ENCODE data around the gene ZFYVE26. TPM values are rescaled to one million over a fixed set of nuclear protein-coding genes. Genes with fewer than 3 reads are reported as not detected.
"Not testable (repeated sequence)": the region's sequence is repeated elsewhere in the genome, so short reads cannot be mapped to it uniquely, and the experiment has no call there.

ZFYVE26 gene
- total RNA-seq, 2 donors from 2014 or later: 19.1 to 19.2 TPM

DNA sequence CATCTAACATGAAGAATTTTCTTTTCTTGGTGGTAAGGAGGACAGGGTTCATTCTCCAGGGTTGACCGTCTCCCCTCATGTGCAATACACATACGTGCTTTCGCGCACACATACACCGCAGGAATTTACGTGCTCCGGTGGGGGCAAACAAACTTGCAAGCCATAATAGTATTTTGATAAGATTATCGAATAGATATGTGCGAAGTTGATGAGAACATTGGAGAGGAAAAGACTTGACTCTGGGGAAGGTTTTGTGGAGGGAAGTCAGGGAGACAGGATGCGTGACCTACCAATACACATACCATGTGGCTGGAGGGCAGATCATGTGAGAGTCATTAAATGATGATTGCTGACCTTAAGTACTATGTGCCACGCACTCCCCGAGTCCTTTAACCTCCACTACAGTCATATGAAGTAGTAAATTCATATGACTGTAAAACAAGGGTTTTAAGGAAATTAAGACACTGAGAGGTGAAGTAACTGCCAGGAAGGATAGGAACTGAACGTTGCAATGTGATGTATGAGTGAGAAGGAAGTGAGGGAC, 4.1 kb upstream of the ZFYVE26 start:
- TF ChIP-seq, protein P1, sequence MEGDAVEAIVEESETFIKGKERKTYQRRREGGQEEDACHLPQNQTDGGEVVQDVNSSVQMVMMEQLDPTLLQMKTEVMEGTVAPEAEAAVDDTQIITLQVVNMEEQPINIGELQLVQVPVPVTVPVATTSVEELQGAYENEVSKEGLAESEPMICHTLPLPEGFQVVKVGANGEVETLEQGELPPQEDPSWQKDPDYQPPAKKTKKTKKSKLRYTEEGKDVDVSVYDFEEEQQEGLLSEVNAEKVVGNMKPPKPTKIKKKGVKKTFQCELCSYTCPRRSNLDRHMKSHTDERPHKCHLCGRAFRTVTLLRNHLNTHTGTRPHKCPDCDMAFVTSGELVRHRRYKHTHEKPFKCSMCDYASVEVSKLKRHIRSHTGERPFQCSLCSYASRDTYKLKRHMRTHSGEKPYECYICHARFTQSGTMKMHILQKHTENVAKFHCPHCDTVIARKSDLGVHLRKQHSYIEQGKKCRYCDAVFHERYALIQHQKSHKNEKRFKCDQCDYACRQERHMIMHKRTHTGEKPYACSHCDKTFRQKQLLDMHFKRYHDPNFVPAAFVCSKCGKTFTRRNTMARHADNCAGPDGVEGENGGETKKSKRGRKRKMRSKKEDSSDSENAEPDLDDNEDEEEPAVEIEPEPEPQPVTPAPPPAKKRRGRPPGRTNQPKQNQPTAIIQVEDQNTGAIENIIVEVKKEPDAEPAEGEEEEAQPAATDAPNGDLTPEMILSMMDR (IDR thresholded peaks at IDR 0.05): no peak
- Histone ChIP-seq H3K9me3 (no peaks in the 10 kb centered on the region), H3K27ac (peak overlapping the region; percentile 60), H3K4me1 (peaks cover 2% of the 10 kb centered on the region), H3K27me3 (no peaks in the 10 kb centered on the region), H3K4me3 (peak overlapping the region; percentile 58), H3K36me3 (no peaks in the 10 kb centered on the region), H3K9ac (ENCODE audit: low read depth in 2 of 2, low read length in 2 of 2) (peak overlapping the region in 1 of 2 donors; percentile 86)
- intact Hi-C loops (cut with DNase I): no loop called here
- peak; percentile 67 for DNase-seq

DNA sequence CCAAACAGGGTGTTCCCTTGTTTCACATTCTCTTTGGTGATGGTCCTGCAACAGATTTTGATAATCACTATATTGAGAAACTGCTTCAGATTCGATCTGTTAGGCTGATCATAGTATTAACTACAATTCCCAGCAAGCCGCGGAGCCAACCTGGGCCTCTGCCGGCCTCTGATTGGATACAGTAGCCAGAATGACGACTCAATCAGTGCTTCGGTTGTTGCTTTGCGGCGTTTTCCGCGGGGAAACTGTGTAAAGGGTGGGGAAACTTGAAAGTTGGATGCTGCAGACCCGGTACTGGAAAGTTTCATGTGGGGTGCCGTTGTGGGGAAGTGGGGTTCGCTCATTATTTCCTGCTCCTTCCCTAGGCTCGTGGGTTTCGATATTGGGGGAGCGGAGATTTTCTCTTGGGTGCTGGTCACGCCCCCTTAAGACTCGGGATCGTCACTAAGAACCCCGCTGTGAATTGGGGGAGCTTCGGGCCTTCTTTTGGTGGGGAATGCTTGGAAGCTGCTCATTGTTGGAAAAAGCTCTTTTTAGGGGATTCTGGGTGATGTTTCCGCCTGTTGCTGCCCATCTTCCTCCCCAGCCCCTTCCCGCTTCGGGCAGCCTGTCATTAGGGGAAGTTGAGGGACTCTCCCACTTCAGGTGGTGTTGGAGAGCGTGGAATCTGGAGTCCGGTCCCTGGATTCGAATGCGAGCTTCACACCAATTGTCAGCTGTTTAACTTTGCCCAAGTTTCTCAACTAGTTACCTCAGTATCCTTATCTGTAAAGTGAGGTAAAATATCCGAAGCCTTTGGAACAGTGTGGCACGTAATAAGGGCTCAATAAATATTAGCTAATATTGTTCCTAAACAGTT, 3.4 kb upstream of the ZFYVE26 start, which contains the start of gene RAD51B:
Gene RAD51B, plus strand, starts transcription at position 217 of the 859 bp plus-strand sequence.
- H3K4me3 ChIP-seq: peak within 1 kb of the TSS; percentile 58
- H3K27ac ChIP-seq: peak within 1 kb of the TSS; percentile 60
- DNase-seq: peak; percentile 93
- H3K4me1 ChIP-seq: peaks cover 5% of the 10 kb centered on the region
- intact Hi-C loops (cut with DNase I): no loop called here
- H3K9ac ChIP-seq (ENCODE audit: low read depth in 2 of 2, low read length in 2 of 2): peak within 1 kb of the TSS; percentile 70 to 86
- H3K9me3 ChIP-seq: no peaks in the 10 kb centered on the region
- H3K27me3 ChIP-seq: no peaks in the 10 kb centered on the region
- H3K36me3 ChIP-seq: no peaks in the 10 kb centered on the region
- TF ChIP-seq, protein P1 (IDR thresholded peaks at IDR 0.05): no peak

DNA sequence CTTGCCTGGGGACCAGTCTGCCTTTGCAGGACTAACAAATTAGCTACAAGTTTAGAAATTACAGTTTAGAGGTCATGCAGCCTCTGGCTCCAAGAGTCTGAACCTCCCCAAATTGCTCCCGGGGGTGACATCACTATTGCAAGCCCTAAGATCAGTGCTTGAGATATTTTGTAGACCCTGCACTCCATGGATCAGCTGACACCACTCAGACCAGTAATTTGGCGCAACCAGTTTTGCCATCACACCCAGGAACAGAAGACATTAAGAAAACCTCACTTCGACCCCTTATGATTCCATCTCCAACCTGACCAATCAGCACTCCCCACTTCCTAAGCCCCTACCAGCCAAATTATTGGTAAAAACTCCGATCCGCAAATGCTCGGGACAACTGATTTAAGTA, 2.1 kb upstream of the ZFYVE26 start:
- H3K9me3 ChIP-seq; H3K4me1 ChIP-seq; H3K27me3 ChIP-seq; H3K36me3 ChIP-seq; H3K27ac ChIP-seq; intact Hi-C loops (cut with DNase I); H3K9ac ChIP-seq (ENCODE audit: low read depth in 2 of 2, low read length in 2 of 2); H3K4me3 ChIP-seq; DNase-seq: not testable (repeated sequence)

DNA sequence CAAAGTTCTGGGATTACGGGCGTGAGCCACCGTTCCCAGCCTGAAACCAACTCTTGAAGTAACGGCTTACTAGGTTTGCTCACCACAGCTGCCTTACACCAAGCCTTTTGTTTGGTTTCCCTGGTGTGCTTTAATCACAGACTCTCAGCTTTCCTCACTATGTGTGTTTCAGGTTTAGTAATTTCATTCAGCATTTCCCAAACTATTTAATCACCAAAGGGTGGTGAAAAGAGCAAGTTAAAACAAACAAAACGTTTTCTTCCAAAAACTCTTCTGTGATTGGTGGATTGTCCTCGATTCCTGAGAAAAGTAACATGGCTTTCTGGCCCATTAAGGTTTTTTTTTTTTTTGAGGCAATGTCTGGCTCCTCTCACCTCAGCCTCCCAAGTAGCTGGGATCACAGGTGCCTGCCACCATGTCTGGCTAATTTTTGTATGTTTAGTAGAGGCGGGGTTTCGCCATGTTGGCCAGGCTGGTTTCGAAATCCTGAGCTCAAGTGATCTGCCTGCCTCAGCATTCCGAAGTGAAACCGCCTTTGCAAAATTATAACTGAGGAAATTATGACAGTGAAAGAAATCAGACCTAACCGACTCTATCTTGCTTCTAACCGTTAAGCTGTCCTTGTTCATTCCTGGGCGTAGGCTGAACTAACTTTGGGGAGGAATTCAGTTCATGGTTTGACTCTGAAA, 1.5 kb upstream of the ZFYVE26 start:
- H3K9ac ChIP-seq (ENCODE audit: low read depth in 2 of 2, low read length in 2 of 2): no peak overlapping the region
- H3K36me3 ChIP-seq: no peaks in the 10 kb centered on the region
- no peaks in the 10 kb centered on the region for H3K27me3 ChIP-seq
- no peak overlapping the region for H3K4me3 ChIP-seq
- H3K27ac ChIP-seq: no peak overlapping the region
- H3K9me3 ChIP-seq: no peaks in the 10 kb centered on the region
- TF ChIP-seq, protein P1 (IDR thresholded peaks at IDR 0.05): no peak
- intact Hi-C loops (cut with DNase I): no loop called here
- DNase-seq: no peak
- H3K4me1 ChIP-seq: peaks cover 5% of the 10 kb centered on the region

DNA sequence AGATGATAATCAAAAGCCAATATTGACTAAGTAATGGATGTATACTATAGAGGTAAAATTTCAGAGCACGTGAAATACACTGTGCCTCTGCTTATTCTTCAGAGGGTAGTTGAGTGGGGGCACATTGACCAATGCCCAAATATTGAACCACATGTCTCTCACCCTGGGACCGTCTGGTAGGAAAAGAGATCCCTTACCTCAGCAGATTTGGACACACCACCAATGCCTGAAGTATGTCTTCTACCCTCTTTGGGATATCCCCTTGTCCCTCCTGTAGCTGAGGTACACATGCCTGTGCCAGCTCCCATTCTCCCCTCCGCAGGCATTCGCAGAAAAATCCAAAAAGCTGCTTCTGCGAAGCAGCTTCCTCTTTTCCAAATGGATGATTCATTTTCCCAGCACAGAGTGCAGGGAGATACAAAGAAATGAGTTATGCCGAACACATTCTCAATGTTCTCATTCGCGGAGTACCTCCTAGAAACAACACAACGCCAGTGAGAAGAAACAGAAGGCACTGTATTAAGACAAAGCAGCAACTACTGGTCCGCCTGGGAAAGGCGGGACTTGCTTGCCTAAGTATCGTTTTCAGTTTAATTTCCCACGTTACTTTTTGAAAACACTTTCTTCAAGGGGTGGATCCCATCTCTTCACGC, 691 bp downstream of the ZFYVE26 start:
- DNase-seq: no peak
- Histone ChIP-seq H3K4me1 (peaks cover 5% of the 10 kb centered on the region), H3K9me3 (no peaks in the 10 kb centered on the region), H3K4me3 (peak overlapping the region; percentile 74), H3K27ac (peak overlapping the region; percentile 80), H3K27me3 (no peaks in the 10 kb centered on the region), H3K36me3 (no peaks in the 10 kb centered on the region), H3K9ac (ENCODE audit: low read depth in 2 of 2, low read length in 2 of 2) (peak overlapping the region in 1 of 2 donors; percentile 80)
- intact Hi-C loops (cut with DNase I): no loop called here
- TF ChIP-seq, protein P1 (IDR thresholded peaks at IDR 0.05): no peak

Data from colonic mucosa (tissue), 4 donors.